HL-60/S4 (cell line): Measurements from ENCODE around the gene TLL2.

Source experiments
- in situ Hi-C: fragments of 300-500 bp; cut with MboI; formaldehyde crosslinking; loops from 2 replicates; pipeline ENCODE4 v1.14.3; 2022; ENCODE audit warnings: low sequenced_read_pairs

TLL2 gene

GRCh38 chr10:96509017-96509641 lies 4.6 kb downstream of the TLL2 start:
- in situ Hi-C loops = no loop called here

GRCh38 chr10:96507044-96507443 lies 6.7 kb downstream of the TLL2 start:
- in situ Hi-C loops = no loop called here

- in situ Hi-C loops = no loop called here
These were observed 8.3 kb downstream of the TLL2 start for GRCh38 chr10:96505150-96506136.

- in situ Hi-C loops = no loop called here
These were observed 11.0 kb downstream of the TLL2 start for GRCh38 chr10:96502561-96503282.

- in situ Hi-C loops = no loop called here
These were observed 11.7 kb downstream of the TLL2 start for GRCh38 chr10:96501985-96502384.

GRCh38 chr10:96500519-96500918 lies 13.2 kb downstream of the TLL2 start:
- in situ Hi-C loops = no loop called here

GRCh38 chr10:96500050-96500449 lies 13.7 kb downstream of the TLL2 start:
- in situ Hi-C loops = no loop called here

GRCh38 chr10:96497391-96497790 lies 16.3 kb downstream of the TLL2 start:
- in situ Hi-C loops = no loop called here

GRCh38 chr10:96496281-96496925 lies 17.3 kb downstream of the TLL2 start:
- in situ Hi-C loops = no loop called here

- in situ Hi-C loops = no loop called here
These were observed 18.2 kb downstream of the TLL2 start for GRCh38 chr10:96495544-96495943.

- in situ Hi-C loops = no loop called here
These were observed 19.0 kb downstream of the TLL2 start for GRCh38 chr10:96494694-96495093.

- in situ Hi-C loops = no loop called here
These were observed 19.7 kb downstream of the TLL2 start for GRCh38 chr10:96493871-96494525.

- in situ Hi-C loops = no loop called here
These were observed 20.5 kb downstream of the TLL2 start for GRCh38 chr10:96493254-96493653.

- in situ Hi-C loops = no loop called here
These were observed 22.4 kb downstream of the TLL2 start for GRCh38 chr10:96491303-96491702.

- in situ Hi-C loops = no loop called here
These were observed 25.4 kb downstream of the TLL2 start for GRCh38 chr10:96488161-96488935.

GRCh38 chr10:96482815-96483588 lies 30.7 kb downstream of the TLL2 start:
- in situ Hi-C loops = no loop called here

- in situ Hi-C loops = no loop called here
These were observed 35.4 kb downstream of the TLL2 start for GRCh38 chr10:96478355-96478754.

GRCh38 chr10:96473866-96474265 lies 39.9 kb downstream of the TLL2 start:
- in situ Hi-C loops = no loop called here
